WTC11 (cell line): ENCODE results near the gene FAS.

Experiments
- CTCF ChIP-seq: fragments of 200-600 bp; IDR thresholded peaks from 2 replicates; pipeline ENCODE4 v1.8.0; 2022; ENCODE audit warnings: antibody characterized with exemption
- E2F1 ChIP-seq: sonication (generic); formaldehyde crosslinking; IDR thresholded peaks from 2 replicates; pipeline ENCODE4 v1.8.0; 2022; ENCODE audit warnings: mild to moderate bottlenecking, missing genetic modification reagents
- E2F5 ChIP-seq: sonication (generic); formaldehyde crosslinking; IDR thresholded peaks from 2 replicates; pipeline ENCODE4 v1.8.1; 2022; ENCODE audit warnings: mild to moderate bottlenecking, moderate library complexity, missing genetic modification reagents
- ELF4 ChIP-seq: sonication (generic); formaldehyde crosslinking; IDR thresholded peaks from 2 replicates; pipeline ENCODE4 v1.8.1; 2022; ENCODE audit warnings: low read depth, mild to moderate bottlenecking, moderate library complexity, missing genetic modification reagents

GRCh38 chr10:88999625-89000024 is 9.0 kb downstream of the FAS start:
- TF ChIP-seq CTCF = no peak
- no peak for TF ChIP-seq E2F5 (CRISPR knock-in tag)
- no peak for TF ChIP-seq E2F1 (CRISPR knock-in tag)
- TF ChIP-seq ELF4 (CRISPR knock-in tag) = no peak
